GM12878 (cell line): Measurements from ENCODE around the gene TBC1D5. TPM values are rescaled to one million over a fixed set of nuclear protein-coding genes. Genes with fewer than 3 reads are reported as not detected.
A peak's percentile ranks its signal among the peaks of the same experiment; 100 is the strongest.

Source experiments
- ATAC-seq: fragments of 200-7000 bp; cut with Tn5 transposase; 3 replicates; pipeline ENCODE4 v1.9.1; 2020; ENCODE audit warnings: mild to moderate bottlenecking, moderate library complexity
- BruUV-seq: library from RNA; stranded (reverse); fragments of 400-500 nt; replicated peaks from 2 replicates; lab custom pipeline; 2021; lab: Mats Ljungman, UMichigan
- CTCF ChIA-PET: fragments of 300-600 bp; sonication (Branson Sonifier 250); formaldehyde crosslinking; extraction: SDS; loops from one replicate; lab custom pipeline; 2021; ENCODE audit warnings: inconsistent platforms; lab: Yijun Ruan, JAX
- POLR2A ChIA-PET: fragments of 350-600 bp; formaldehyde crosslinking; extraction: SDS; loops from one replicate; lab custom pipeline; 2021; ENCODE audit warnings: inconsistent platforms; lab: Charles Lee
- RAD21 ChIA-PET: fragments of 300-600 bp; sonication (Branson Sonifier 250); formaldehyde crosslinking; loops from one replicate; lab custom pipeline; 2023; ENCODE audit warnings: antibody characterized with exemption; ENCODE audit not compliant: unreplicated experiment; lab: Charles Lee
- SMC1A ChIA-PET: fragments of 300-600 bp; sonication (Branson Sonifier 250); formaldehyde crosslinking; loops from one replicate; lab custom pipeline; 2023; ENCODE audit not compliant: unreplicated experiment, uncharacterized antibody; lab: Charles Lee
- DNase-seq: peaks from one replicate; pipeline ENCODE4 v3.0.0-alpha.2; 2011; ENCODE audit warnings: low read depth, low spot score
- FAIRE-seq: peaks from 3 replicates; lab custom pipeline; 2011; peaks lifted over from hg19 to GRCh38; lab: Jason Lieb, UNC
- H2AFZ ChIP-seq: 2 replicates; pipeline ENCODE4 v1.6.0; 2011; ENCODE audit warnings: low read depth, low read length, control low read depth; ENCODE audit not compliant: control insufficient read depth
- H3K27ac ChIP-seq: 2 replicates; pipeline ENCODE4 v1.5.1; 2011; ENCODE audit warnings: control low read depth; ENCODE audit not compliant: control insufficient read depth, insufficient read depth
- H3K27me3 ChIP-seq, 2 experiments: replicated peaks in 1 of 2; 2 replicates each; pipeline versions ENCODE4 v1.6.0 to v1.6.1; 2011; ENCODE audit warnings: low read length in 1 of 2; ENCODE audit not compliant: control insufficient read depth in 2 of 2, insufficient read depth in 2 of 2
- H3K36me3 ChIP-seq, 2 experiments: 2 replicates each; pipeline ENCODE4 v1.5.1; 2011; ENCODE audit warnings: low read length in 1 of 2; ENCODE audit not compliant: control insufficient read depth in 2 of 2, insufficient read depth in 2 of 2
- H3K4me1 ChIP-seq: 2 replicates; pipeline ENCODE4 v1.6.1; 2011; ENCODE audit warnings: mild to moderate bottlenecking, low read length, moderate library complexity, mixed read lengths; ENCODE audit not compliant: control insufficient read depth, insufficient read depth
- H3K4me2 ChIP-seq: 2 replicates; pipeline ENCODE4 v1.6.0; 2011; ENCODE audit warnings: control low read depth; ENCODE audit not compliant: control insufficient read depth, insufficient read depth
- H3K4me3 ChIP-seq: fragments of 200-600 bp; sonication (generic); 2 replicates; pipeline ENCODE4 v1.5.1; 2016
- H3K79me2 ChIP-seq: 2 replicates; pipeline ENCODE4 v1.6.0; 2011; ENCODE audit warnings: low read length; ENCODE audit not compliant: control insufficient read depth, insufficient read depth
- H3K9ac ChIP-seq: 2 replicates; pipeline ENCODE4 v1.8.0; 2011; ENCODE audit warnings: low read length, control low read depth, mixed read lengths; ENCODE audit not compliant: control insufficient read depth, insufficient read depth
- H3K9me3 ChIP-seq: replicated peaks from 3 replicates; pipeline ENCODE4 v1.5.1; 2011; ENCODE audit warnings: mild to moderate bottlenecking, low read length; ENCODE audit not compliant: control insufficient read depth, insufficient read depth
- H4K20me1 ChIP-seq: 2 replicates; pipeline ENCODE4 v1.6.0; 2011; ENCODE audit not compliant: control insufficient read depth, insufficient read depth
- ATF7 ChIP-seq: fragments of 450-650 bp; IDR thresholded peaks from 2 replicates; pipeline ENCODE4 v1.6.1; 2016; ENCODE audit warnings: low read depth, mild to moderate bottlenecking
- CBFB ChIP-seq: IDR thresholded peaks from 2 replicates; pipeline ENCODE4 v1.6.1; 2016; ENCODE audit warnings: antibody characterized with exemption, low read depth
- EP300 ChIP-seq, 2 experiments: fragments of 150-350 bp in 1 of 2; IDR thresholded peaks; 2 replicates each; pipeline ENCODE4 v1.6.1; 2011 to 2012; ENCODE audit warnings: low read depth in 2 of 2, low read length in 2 of 2, borderline replicate concordance in 1 of 2, improper control_type of control experiment in 1 of 2, inconsistent platforms in 1 of 2; ENCODE audit not compliant: control insufficient read depth in 1 of 2
- EZH2 ChIP-seq: IDR thresholded peaks from 2 replicates; pipeline ENCODE4 v1.6.1; 2012; ENCODE audit warnings: low read depth, mild to moderate bottlenecking, control low read depth, inconsistent platforms, low read length, borderline replicate concordance; ENCODE audit not compliant: control insufficient read depth
- MYB ChIP-seq: fragments of 150-350 bp; IDR thresholded peaks from 2 replicates; pipeline ENCODE4 v1.6.1; 2014; ENCODE audit warnings: mild to moderate bottlenecking, low read depth, low read length, borderline replicate concordance
- NR2C2 ChIP-seq: IDR thresholded peaks from 2 replicates; pipeline ENCODE4 v1.6.1; 2011; ENCODE audit warnings: borderline replicate concordance, low read depth; ENCODE audit not compliant: control insufficient read depth, insufficient read length
- PKNOX1 ChIP-seq: fragments of 450-650 bp; IDR thresholded peaks from 2 replicates; pipeline ENCODE4 v1.6.1; 2016; ENCODE audit warnings: mild to moderate bottlenecking
- ZNF207 ChIP-seq: fragments of 450-650 bp; IDR thresholded peaks from 2 replicates; pipeline ENCODE4 v1.6.1; 2014; ENCODE audit warnings: antibody characterized with exemption, mild to moderate bottlenecking, borderline replicate concordance
- ZNF622 ChIP-seq: fragments of 450-650 bp; IDR thresholded peaks from 2 replicates; pipeline ENCODE4 v1.6.1; 2017; ENCODE audit warnings: mild to moderate bottlenecking, inconsistent platforms
- ZSCAN29 ChIP-seq: fragments of 450-650 bp; IDR thresholded peaks from 2 replicates; pipeline ENCODE4 v1.6.1; 2017; ENCODE audit warnings: mild to moderate bottlenecking, moderate library complexity
- WGBS: methylation state at CpG from one replicate; pipeline ENCODE4 v1.1.6; 2016; ENCODE audit warnings: low lambda C conversion rate; ENCODE audit not compliant: insufficient replicate concordance, insufficient coverage; ENCODE audit errors: missing lambda C conversion rate; 5-methylcytosine and 5-hydroxymethylcytosine counted together
- in situ Hi-C: fragments of 300-500 bp; cut with MboI; formaldehyde crosslinking; loops from 9 replicates; pipeline ENCODE4 v1.14.3; 2018; ENCODE audit warnings: mixed read lengths
- intact Hi-C: fragments of 100-400 bp; cut with micrococcal nuclease; formaldehyde crosslinking; loops from one replicate; pipeline ENCODE4 v1.14.2; 2022; ENCODE audit not compliant: unreplicated experiment
- polyA plus RNA-seq, 11 experiments: library from polyadenylated mRNA; depleted of rRNA in 4 of 11; unstranded in 6 of 11; stranded (reverse) in 5 of 11; fragments of >200 nt; fragmentation: Nextera tagmentation in 4 of 11; fragmentation: Illumina TruSeq in 1 of 11; extraction: Ambion mirVana in 4 of 11; extraction: Trizol in 1 of 11; gene quantifications; 1 replicate in 1 of 11; 2 replicates in 10 of 11; pipeline versions ENCODE4 v1.2.1 to v1.2.3, GENCODE V29; 2011 to 2016; ENCODE audit warnings: inconsistent platforms in 2 of 11, missing spikeins in 2 of 11, low read depth in 1 of 11
- total RNA-seq, 4 experiments: library from RNA; depleted of rRNA in 3 of 4; stranded (reverse); fragments of >200 nt in 3 of 4; fragmentation: Illumina TruSeq in 1 of 4; extraction: Trizol in 1 of 4; gene quantifications; 2 replicates each; pipeline versions ENCODE4 v1.2.1 to v1.2.3, GENCODE V29; 2013 to 2021

TBC1D5 gene
- total and polyA plus RNA-seq, 10 of the 15 experiments (the other 5 are each of a cell fraction or from before 2014, with no cell fraction given): 5.5 to 61.0 (median 43.8) TPM

DNA sequence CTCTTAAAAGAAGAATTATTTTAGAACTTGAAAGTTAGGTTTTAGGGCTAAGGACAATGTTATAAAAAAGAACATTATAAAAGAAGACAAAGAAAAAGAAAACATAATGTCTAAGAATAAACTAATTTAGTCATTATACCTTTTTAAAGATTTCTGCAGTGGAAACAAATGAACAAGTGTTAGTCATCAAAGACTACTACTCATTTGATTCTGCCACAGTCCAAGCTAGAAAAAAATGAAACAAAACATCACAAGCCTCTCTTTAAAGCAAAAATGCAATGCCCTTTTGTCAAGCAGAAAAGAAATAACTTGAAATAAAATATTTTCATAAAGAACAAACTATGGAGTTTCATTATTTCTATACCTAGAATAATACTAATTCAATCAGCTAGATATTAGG is 102.0 kb downstream of the TBC1D5 start:
- in situ Hi-C loops (no loop called here), intact Hi-C loops (no loop called here)
- FAIRE-seq: no peak
- Histone ChIP-seq H3K36me3 (no peaks in the 10 kb centered on the region), H2AFZ (no peak overlapping the region), H3K27ac (no peak overlapping the region), H3K79me2 (no peaks in the 10 kb centered on the region; the same call in none of the 2 replicates), H3K9me3 (no peaks in the 10 kb centered on the region; the same call in 1 of the 3 replicates), H4K20me1 (no peaks in the 10 kb centered on the region; the same call in 1 of the 2 replicates), H3K4me3 (no peak overlapping the region), H3K4me1 (no peaks in the 10 kb centered on the region), H3K4me2 (no peak overlapping the region), H3K9ac (no peak overlapping the region), H3K27me3 (no peaks in the 10 kb centered on the region)
- DNase-seq: no peak
- peak; percentile 26; the same call in 1 of the 3 replicates for ATAC-seq
- ChIA-PET CTCF (interaction anchor here (1.1 to 2.9 kb wide), 3 partner anchors 10 to 210 kb away, joined by 3 to 15 read pairs (median 4); no protein-coding TSS in a partner anchor), SMC1A (interaction anchor here (0.6 to 1.6 kb wide), 3 partner anchors 9 to 165 kb away, joined by 3 to 8 read pairs (median 5); no protein-coding TSS in a partner anchor), RAD21 (interaction anchor here (1.0 kb wide), 1 partner anchor 201 kb away, joined by 3 read pairs; no protein-coding TSS in a partner anchor), POLR2A (no interaction called here)
- BruUV-seq: no TSS peak
- TF ChIP-seq ZNF207 (no peak), CBFB (no peak), MYB (no peak)

DNA sequence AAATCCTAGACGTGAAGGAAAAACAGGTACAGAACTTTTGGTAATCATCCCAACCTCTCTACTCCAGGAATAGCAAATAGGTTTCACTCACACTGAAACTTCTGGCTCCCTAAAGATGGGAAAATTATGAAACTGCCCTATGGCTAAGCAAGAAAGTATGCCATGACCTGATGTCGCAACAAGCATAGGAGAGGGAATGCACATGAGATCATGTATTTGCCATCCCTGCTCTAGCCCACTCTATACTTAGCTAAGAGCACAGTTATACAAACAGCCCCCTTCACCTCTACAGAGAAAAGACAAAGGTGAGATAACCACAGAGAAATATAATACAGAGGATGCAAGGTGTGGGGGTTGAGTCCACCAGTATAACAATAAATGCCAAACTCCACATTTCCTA is 102.7 kb downstream of the TBC1D5 start:
- no peaks in the 10 kb centered on the region for H3K4me1 ChIP-seq
- no peak overlapping the region for H3K4me3 ChIP-seq
- WGBS: 95% methylated on average over 2 of the region's 2 CpGs
- H4K20me1 ChIP-seq: no peaks in the 10 kb centered on the region; the same call in 1 of the 2 replicates
- no peaks in the 10 kb centered on the region; the same call in 1 of the 3 replicates for H3K9me3 ChIP-seq
- no peak for DNase-seq
- no peak overlapping the region for H3K9ac ChIP-seq
- no peaks in the 10 kb centered on the region for H3K27me3 ChIP-seq
- no peak overlapping the region for H3K27ac ChIP-seq
- ChIA-PET CTCF (interaction anchor here (1.1 to 2.9 kb wide), 3 partner anchors 11 to 209 kb away, joined by 3 to 15 read pairs (median 4); no protein-coding TSS in a partner anchor), RAD21 (interaction anchor here (1.0 kb wide), 1 partner anchor 201 kb away, joined by 3 read pairs; no protein-coding TSS in a partner anchor), SMC1A (interaction anchor here (0.6 to 1.6 kb wide), 3 partner anchors 8 to 203 kb away, joined by 3 to 8 read pairs (median 5); no protein-coding TSS in a partner anchor), POLR2A (no interaction called here)
- no peak for FAIRE-seq
- H2AFZ ChIP-seq: no peak overlapping the region
- H3K79me2 ChIP-seq: no peaks in the 10 kb centered on the region; the same call in none of the 2 replicates
- H3K4me2 ChIP-seq: no peak overlapping the region
- intact Hi-C loops (no loop called here), in situ Hi-C loops (no loop called here)
- no peaks in the 10 kb centered on the region for H3K36me3 ChIP-seq
- TF ChIP-seq ATF7 (no peak), NR2C2 (no peak), ZNF622 (no peak), PKNOX1 (no peak), ZSCAN29 (no peak), EP300 (IDR thresholded peaks at IDR 0.05; ENCODE audit: borderline replicate concordance in 1 of 2, control insufficient read depth in 1 of 2, low read depth in 2 of 2, low read length in 2 of 2) (no peak), EZH2 (no peak)
- ATAC-seq: peak; percentile 46; the same call in 1 of the 3 replicates
- no TSS peak for BruUV-seq
